Activated naive CD4-positive, alpha-beta T cell (primary cell): ENCODE measurements around the gene DUSP1.

Experiments used
- DNase-seq, 4 experiments: peaks; one replicate each; lab custom pipeline; 2025; lab: John Stamatoyannopoulos, UW

The DUSP1 gene

DNA sequence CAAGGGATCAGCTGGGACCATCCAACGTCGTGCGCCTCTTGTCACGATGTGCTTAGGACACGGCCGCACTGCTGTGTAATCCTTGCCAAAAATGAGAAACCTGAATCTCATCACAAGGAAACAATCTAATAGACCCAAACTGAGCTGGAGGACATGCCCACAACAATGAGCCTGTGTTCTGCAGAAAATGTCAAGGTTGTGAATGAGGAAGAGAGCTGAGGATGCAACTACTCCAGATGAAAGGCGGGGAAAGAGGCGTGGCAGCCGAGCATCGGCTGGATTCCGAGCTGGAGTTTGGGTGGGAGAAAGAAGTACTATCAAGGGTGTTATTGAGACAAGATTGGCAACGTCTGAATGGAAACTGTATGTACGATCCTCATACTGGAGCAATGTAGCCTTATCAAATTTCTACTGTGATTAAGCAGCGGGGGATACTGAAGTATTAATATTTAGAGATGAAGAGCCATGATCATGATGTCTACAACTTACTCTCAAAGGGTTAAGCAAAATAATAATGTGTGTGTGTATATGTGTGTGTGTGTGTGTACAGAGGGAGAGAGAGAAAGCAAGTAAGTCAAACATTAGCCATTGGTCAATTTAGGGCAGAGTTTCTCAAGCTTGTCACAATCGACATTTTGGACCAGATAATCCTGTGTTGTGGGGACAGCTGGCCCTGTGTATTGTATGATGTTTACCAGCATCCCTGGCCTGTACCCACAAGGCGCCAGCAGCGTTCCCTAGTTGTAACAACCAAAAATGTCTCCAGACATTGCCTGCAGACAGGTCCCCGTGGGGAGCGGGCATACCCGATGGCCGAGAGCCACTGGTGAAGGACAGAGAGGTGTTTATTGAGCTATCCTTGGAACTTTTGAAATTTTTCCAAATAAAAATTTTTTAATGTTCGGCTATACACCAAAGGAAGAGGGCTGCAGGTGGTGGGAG lies 46.5 kb downstream of the DUSP1 start:
- no peak for DNase-seq

DNA sequence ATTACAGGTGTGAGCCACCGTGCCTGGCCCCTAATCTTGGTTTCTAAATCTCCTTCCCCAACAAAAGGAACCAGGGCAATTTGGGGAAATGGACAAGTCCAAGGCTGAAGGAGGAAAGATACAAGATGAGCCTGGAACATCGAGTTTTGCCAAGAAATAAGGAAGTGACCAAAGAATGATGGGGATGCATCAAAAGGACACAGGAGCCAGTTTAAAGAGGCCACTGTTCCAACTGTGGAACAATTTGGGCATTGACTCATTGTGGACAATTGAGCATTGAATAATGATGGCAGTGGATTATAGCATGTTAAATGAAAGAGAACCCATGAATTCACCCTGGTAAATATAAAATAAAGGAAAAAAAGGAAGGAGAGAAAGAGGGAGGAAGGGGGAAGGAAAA lies 47.5 kb downstream of the DUSP1 start:
- DNase-seq, result no peak

DNA sequence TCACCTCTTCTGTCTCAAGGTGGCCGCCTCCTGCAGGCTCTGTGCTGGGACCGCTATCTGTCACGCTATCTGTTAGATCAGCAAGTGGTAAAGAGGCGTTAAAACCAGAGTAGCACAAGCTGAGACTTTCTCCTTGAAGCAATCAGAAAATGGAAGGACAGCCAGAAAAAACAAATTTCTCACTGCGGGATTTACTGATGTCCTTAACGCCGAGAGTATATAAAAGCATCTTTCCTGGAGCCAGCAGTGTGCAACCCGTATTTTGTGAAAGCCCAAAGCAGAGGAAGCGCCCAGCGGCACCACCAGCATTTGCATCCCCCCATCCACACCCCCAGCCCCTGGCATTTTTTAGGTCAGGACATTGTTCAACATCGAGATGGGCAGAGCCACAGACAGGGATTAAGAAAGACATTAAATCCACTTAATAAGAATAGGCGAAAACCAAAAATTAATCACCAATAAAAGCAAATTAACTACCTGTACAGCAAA lies 48.6 kb downstream of the DUSP1 start:
- DNase-seq, result no peak

DNA sequence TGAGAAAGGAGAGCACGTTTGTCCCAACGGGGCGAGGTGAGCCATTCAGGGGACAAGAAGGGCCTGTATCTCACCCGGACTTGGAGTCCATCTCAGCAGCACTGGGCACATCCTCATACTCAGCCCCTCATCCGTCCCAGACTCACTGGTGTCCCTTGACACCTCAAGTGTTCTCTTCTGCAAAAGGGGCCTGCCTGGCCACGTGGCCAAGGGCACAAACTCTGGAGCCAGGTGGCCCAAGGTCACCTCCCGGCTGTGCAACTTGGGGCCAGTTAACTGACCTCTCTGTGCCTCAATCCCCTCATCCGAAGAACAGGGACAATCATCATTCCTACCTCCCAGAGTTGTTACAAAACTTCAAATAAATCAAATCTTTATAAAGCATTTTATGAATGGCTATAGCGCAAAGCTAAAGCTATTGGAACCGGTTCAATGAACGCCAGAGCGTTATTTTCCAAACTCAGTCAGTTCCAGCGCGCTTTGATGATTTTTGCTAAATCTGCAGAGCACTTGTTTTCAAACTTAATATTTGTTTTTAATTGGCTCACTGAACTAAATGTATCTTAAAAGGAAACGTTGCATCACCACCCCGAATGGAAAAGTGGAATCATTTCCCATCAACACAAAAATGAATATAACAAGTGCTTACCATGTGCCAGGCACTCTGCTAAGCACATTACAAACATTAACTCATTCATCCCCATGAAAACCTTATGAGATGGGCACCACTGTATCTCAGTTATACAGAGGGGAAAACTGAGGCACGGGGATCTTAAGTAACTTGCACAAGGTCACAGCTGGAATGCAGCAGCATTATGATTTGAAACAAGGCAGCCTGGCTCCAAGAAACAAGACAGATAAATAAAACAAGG lies 49.3 kb downstream of the DUSP1 start:
- DNase-seq, result no peak

DNA sequence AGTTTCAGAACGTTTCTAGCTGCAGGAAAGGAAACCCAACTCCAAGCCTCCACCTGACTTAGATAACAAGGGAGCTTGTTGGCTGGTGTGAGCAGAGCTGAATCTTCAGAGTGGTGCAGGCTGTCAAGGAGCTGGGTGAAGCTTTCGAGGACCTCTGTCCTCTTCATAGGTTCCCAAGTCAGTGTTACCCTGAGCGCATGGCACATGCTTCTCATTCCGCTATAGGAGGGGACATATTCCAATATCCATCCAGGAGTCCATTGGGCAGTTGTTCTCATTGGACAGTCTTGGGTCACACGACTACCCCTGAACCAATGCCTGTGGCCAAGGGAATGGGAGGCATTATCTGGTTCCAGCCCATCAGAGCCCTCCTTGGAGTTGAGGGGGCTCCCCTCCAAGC lies 50.3 kb downstream of the DUSP1 start:
- no peak for DNase-seq

DNA sequence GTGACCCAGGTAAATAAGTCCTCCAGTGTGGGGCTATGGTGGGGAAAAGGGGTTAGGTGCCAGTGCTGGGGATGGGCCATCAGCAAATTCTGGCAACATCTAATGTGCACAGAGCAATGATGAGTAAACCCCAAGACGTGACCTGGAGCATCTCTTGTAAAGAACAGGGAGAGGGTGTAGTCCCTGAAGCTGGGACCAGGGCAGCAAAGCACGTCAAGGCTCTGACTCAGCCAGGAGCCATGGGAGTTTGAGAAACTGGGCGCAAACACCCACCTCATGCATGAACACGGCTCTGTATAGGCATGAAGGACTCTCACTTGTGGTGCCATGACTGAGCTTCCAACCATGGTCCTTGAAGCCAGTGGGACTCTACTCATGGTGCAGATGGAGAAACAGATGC lies 51.8 kb downstream of the DUSP1 start:
- no peak for DNase-seq

DNA sequence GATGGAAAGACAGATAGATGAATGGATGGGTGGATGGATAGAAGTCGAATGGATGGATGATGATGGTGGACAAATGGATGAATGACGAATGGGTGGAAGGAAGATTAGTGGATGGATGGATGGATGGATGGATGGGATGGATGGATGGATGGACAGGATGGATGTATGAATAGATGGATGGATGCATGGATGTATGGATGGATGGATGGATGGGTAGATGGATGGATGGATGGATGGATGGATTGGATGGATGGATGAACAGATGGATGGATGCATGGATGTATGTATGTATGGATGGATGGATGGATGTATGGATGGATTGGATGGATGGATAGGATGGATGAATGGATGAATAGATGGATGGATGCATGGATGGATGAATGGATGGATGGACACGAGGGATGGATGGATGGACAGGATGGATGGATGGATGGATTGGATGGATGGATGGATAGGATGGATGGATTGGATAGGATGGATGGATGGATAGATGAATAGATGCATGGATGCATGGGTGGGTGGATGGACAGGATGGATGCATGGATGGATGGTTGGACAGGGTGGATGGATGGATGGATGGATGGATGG lies 52.4 kb downstream of the DUSP1 start:
- no peak for DNase-seq
